Endodermal cell (in vitro differentiated cells): Measurements from ENCODE around the gene RHEX. TPM values are rescaled to one million over a fixed set of nuclear protein-coding genes. Genes with fewer than 3 reads are reported as not detected.
"Not testable (repeated sequence)": the region's sequence is repeated elsewhere in the genome, so short reads cannot be mapped to it uniquely, and the experiment has no call there.

Experiments
- DNase-seq: peaks from one replicate; pipeline ENCODE4 v3.0.0-alpha.2; 2017
- H3K27ac ChIP-seq: 2 replicates; pipeline ENCODE4 v1.5.1; 2013; ENCODE audit warnings: mild to moderate bottlenecking, low read depth, low read length, moderate library complexity
- H3K27me3 ChIP-seq: 2 replicates; pipeline ENCODE4 v1.6.1; 2013; ENCODE audit warnings: mild to moderate bottlenecking, low read length, moderate library complexity; ENCODE audit not compliant: insufficient read depth, control insufficient read depth, poor library complexity, severe bottlenecking
- H3K36me3 ChIP-seq: 2 replicates; pipeline ENCODE4 v1.7.0; 2013; ENCODE audit warnings: mild to moderate bottlenecking, low read length, moderate library complexity; ENCODE audit not compliant: control insufficient read depth, insufficient read depth
- H3K4me1 ChIP-seq: one replicate; pipeline ENCODE4 v1.7.0; 2013; ENCODE audit warnings: low read length; ENCODE audit not compliant: control insufficient read depth, insufficient read depth
- H3K4me3 ChIP-seq: 2 replicates; pipeline ENCODE4 v1.5.1; 2013; ENCODE audit warnings: mild to moderate bottlenecking, low read length, moderate library complexity
- H3K9ac ChIP-seq: 2 replicates; pipeline ENCODE4 v1.6.1; 2013; ENCODE audit warnings: mild to moderate bottlenecking, low read length, moderate library complexity; ENCODE audit not compliant: poor library complexity, severe bottlenecking; ENCODE audit errors: extremely low read depth
- H3K9me3 ChIP-seq: 2 replicates; pipeline ENCODE4 v1.6.1; 2013; ENCODE audit warnings: mild to moderate bottlenecking, low read length, moderate library complexity; ENCODE audit not compliant: control insufficient read depth
- H3K27ac Mint-ChIP-seq: 2 replicates; pipeline ENCODE4 v1.8.0; 2020; ENCODE audit warnings: mixed read lengths
- H3K27me3 Mint-ChIP-seq: 2 replicates; pipeline ENCODE4 v1.8.0; 2021; ENCODE audit warnings: mild to moderate bottlenecking, mixed read lengths; ENCODE audit not compliant: insufficient read depth
- H3K36me3 Mint-ChIP-seq: 2 replicates; pipeline ENCODE4 v1.8.0; 2020; ENCODE audit warnings: low read depth, mixed read lengths
- H3K4me1 Mint-ChIP-seq: 2 replicates; pipeline ENCODE4 v1.8.0; 2020; ENCODE audit warnings: mixed read lengths
- H3K4me3 Mint-ChIP-seq: 2 replicates; pipeline ENCODE4 v1.8.0; 2020; ENCODE audit warnings: mild to moderate bottlenecking, moderate library complexity, mixed read lengths
- H3K9me3 Mint-ChIP-seq: 2 replicates; pipeline ENCODE4 v1.8.0; 2020; ENCODE audit warnings: mild to moderate bottlenecking, mixed read lengths
- WGBS, 2 experiments: methylation state at CpG; one replicate each; pipeline versions ENCODE4 v1.1.5 to v1.1.7; 2013; ENCODE audit warnings: missing lambda C conversion rate in 2 of 2, mixed read lengths in 1 of 2; ENCODE audit not compliant: insufficient coverage in 1 of 2, insufficient read length in 1 of 2; 5-methylcytosine and 5-hydroxymethylcytosine counted together
- total RNA-seq, 2 donors: library from RNA; stranded (reverse); fragmentation: NEBNext Ultra II Directional in 1 of 2; extraction: Animal tissue kit (Norgen Biotek cat#: 25700) in 1 of 2; gene quantifications; 2 replicates in 1 of 2; 3 replicates in 1 of 2; pipeline ENCODE4 v1.2.1, GENCODE V29; 2021
- TF ChIP-seq, protein P1 (sequence below): fragments of 200-600 bp; sonication (generic); conservative IDR thresholded peaks from 2 replicates; pipeline ENCODE4 v1.5.0; 2021; ENCODE audit warnings: antibody characterized with exemption, mild to moderate bottlenecking

The RHEX gene
- total RNA-seq, 2 donors from 2014 or later = not detected

DNA sequence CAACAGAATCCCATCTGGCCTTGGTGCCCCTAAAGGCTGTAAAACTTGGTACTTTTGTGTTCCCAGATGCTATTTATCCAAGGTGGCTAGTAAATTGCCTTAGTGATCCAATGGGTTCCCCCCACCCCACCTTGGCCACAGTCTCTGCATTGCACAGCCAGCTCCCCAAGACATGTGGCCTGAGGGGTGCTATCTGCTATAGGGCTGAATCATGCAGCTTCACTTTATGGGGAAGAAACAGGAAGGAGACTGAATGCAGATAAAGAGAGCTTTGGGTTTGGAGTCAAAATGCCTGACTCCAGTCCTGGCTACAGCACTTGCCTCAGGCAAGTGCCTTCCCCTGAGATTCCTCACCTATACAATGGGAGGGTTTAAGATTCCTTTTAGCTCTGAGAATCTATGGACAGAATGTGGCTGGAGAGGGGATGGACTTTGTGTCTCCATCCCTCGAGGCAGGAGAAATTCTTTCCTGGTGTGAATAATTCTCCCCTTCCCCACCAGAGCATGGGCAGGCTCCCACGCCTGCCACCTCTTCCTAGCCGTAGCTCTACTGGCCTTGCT, 6.5 kb downstream of the RHEX start:
- no peak overlapping the region for H3K27ac Mint-ChIP-seq
- TF ChIP-seq, protein P1, sequence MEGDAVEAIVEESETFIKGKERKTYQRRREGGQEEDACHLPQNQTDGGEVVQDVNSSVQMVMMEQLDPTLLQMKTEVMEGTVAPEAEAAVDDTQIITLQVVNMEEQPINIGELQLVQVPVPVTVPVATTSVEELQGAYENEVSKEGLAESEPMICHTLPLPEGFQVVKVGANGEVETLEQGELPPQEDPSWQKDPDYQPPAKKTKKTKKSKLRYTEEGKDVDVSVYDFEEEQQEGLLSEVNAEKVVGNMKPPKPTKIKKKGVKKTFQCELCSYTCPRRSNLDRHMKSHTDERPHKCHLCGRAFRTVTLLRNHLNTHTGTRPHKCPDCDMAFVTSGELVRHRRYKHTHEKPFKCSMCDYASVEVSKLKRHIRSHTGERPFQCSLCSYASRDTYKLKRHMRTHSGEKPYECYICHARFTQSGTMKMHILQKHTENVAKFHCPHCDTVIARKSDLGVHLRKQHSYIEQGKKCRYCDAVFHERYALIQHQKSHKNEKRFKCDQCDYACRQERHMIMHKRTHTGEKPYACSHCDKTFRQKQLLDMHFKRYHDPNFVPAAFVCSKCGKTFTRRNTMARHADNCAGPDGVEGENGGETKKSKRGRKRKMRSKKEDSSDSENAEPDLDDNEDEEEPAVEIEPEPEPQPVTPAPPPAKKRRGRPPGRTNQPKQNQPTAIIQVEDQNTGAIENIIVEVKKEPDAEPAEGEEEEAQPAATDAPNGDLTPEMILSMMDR = no peak
- no peak overlapping the region for H3K4me3 Mint-ChIP-seq
- H3K27me3 ChIP-seq = no peaks in the 10 kb centered on the region
- 85 to 100% methylated on average over 1 to 3 of the region's 3 CpGs for WGBS, 2 experiments
- peaks cover 2% of the 10 kb centered on the region for H3K27me3 Mint-ChIP-seq
- peak; percentile 15 for DNase-seq
- H3K4me1 Mint-ChIP-seq = no peaks in the 10 kb centered on the region
- peaks cover 7% of the 10 kb centered on the region for H3K9me3 ChIP-seq
- no peaks in the 10 kb centered on the region for H3K36me3 ChIP-seq
- H3K9ac ChIP-seq = no peak overlapping the region
- peaks cover 4% of the 10 kb centered on the region for H3K36me3 Mint-ChIP-seq
- H3K4me1 ChIP-seq = no peaks in the 10 kb centered on the region
- H3K9me3 Mint-ChIP-seq = peaks cover 16% of the 10 kb centered on the region
- no peak overlapping the region for H3K27ac ChIP-seq
- no peak overlapping the region for H3K4me3 ChIP-seq

- Histone ChIP-seq H3K27me3 (no peaks in the 10 kb centered on the region), H3K4me3 (no peak overlapping the region), H3K9ac (no peak overlapping the region), H3K9me3 (peaks cover 7% of the 10 kb centered on the region), H3K36me3 (no peaks in the 10 kb centered on the region), H3K4me1 (no peaks in the 10 kb centered on the region), H3K27ac (no peak overlapping the region)
- Mint-ChIP-seq H3K27ac (no peak overlapping the region), H3K9me3 (peaks cover 26% of the 10 kb centered on the region), H3K4me3 (no peak overlapping the region), H3K36me3 (peaks cover 4% of the 10 kb centered on the region), H3K4me1 (no peaks in the 10 kb centered on the region), H3K27me3 (peaks cover 2% of the 10 kb centered on the region)
- TF ChIP-seq, protein P1 = no peak
- DNase-seq = no peak
- 69% methylated on average over 3 of the region's 3 CpGs; no CpG with 5 or more reads in 1 of the 2 experiments for WGBS, 2 experiments
These were observed 7.9 kb downstream of the RHEX start for GRCh38 chr1:206060844-206061243.

DNA sequence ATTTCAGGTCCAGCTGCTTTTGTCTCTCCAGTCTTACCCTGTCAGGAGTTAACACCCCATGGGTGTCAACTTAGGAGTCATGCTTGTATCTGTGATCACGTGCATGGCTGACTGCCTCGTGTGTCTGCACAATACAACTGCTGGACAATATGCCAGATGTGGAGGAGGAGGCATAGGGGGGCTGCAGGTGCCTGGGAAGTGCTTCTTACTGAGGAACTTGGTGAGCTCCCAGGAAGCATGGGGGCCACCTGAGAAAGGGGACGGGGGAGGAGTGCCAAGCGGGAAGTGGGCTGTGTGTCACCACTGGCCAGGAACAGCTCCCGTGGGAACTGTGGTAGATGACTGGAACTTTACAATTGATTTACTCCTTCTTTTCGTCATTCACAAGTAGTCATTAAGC, 9.5 kb downstream of the RHEX start:
- 93 to 94% methylated on average over 2 to 6 of the region's 6 CpGs for WGBS, 2 experiments
- Mint-ChIP-seq H3K4me3 (no peak overlapping the region), H3K4me1 (peaks cover 10% of the 10 kb centered on the region), H3K9me3 (peaks cover 26% of the 10 kb centered on the region), H3K27ac (no peak overlapping the region), H3K27me3 (peaks cover 2% of the 10 kb centered on the region), H3K36me3 (peaks cover 4% of the 10 kb centered on the region)
- H3K27me3 ChIP-seq = no peaks in the 10 kb centered on the region
- no peak for DNase-seq
- no peaks in the 10 kb centered on the region for H3K36me3 ChIP-seq
- H3K9me3 ChIP-seq = peaks cover 7% of the 10 kb centered on the region
- TF ChIP-seq, protein P1 = no peak
- no peak overlapping the region for H3K9ac ChIP-seq
- H3K4me3 ChIP-seq = no peak overlapping the region
- H3K27ac ChIP-seq = no peak overlapping the region
- H3K4me1 ChIP-seq = no peaks in the 10 kb centered on the region

DNA sequence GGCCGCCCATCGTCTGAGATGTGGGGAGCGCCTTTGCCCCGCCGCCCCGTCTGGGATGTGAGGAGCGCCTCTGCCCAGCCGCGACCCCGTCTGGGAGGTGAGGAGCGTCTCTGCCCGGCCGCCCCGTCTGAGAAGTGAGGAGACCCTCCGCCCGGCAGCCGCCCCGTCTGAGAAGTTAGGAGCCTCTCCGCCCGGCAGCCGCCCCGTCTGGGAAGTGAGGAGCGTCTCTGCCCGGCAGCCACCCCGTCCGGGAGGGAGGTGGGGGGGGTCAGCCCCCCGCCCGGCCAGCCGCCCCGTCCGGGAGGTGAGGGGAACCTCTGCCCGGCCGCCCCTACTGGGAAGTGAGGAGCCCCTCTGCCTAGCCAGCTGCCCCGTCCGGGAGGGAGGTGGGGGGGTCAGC, 11.0 kb downstream of the RHEX start:
- H3K36me3 Mint-ChIP-seq, H3K27me3 Mint-ChIP-seq, H3K27ac Mint-ChIP-seq, DNase-seq, H3K36me3 ChIP-seq, H3K9ac ChIP-seq, H3K27ac ChIP-seq, H3K27me3 ChIP-seq, H3K4me3 ChIP-seq, H3K4me1 ChIP-seq, H3K4me3 Mint-ChIP-seq, H3K9me3 ChIP-seq: not testable (repeated sequence)
- H3K9me3 Mint-ChIP-seq = peaks cover 26% of the 10 kb centered on the region
- 96% methylated on average over 19 of the region's 35 CpGs; no CpG with 5 or more reads in 1 of the 2 experiments for WGBS, 2 experiments
- peaks cover 12% of the 10 kb centered on the region for H3K4me1 Mint-ChIP-seq

GRCh38 chr1:206064501-206064900, 11.5 kb downstream of the RHEX start:
- not testable (repeated sequence) for H3K27me3 ChIP-seq, H3K9me3 ChIP-seq, H3K4me3 ChIP-seq, H3K27ac Mint-ChIP-seq, H3K9ac ChIP-seq, H3K4me1 ChIP-seq, H3K36me3 ChIP-seq, H3K4me3 Mint-ChIP-seq, H3K36me3 Mint-ChIP-seq, H3K27me3 Mint-ChIP-seq, H3K27ac ChIP-seq, DNase-seq
- Mint-ChIP-seq H3K9me3 (peaks cover 26% of the 10 kb centered on the region), H3K4me1 (peaks cover 12% of the 10 kb centered on the region)
- 92% methylated on average over 18 of the region's 25 CpGs; no CpG with 5 or more reads in 1 of the 2 experiments for WGBS, 2 experiments
